GM18498 (cell line): ENCODE data around the gene BRMS1.
A peak's percentile ranks its signal among the peaks of the same experiment; 100 is the strongest.
"Not testable (repeated sequence)": the region's sequence is repeated elsewhere in the genome, so short reads cannot be mapped to it uniquely, and the experiment has no call there.

Experiments used
- ATAC-seq: cut with Tn5 transposase; IDR thresholded peaks from one replicate; pipeline ENCODE4 v1.9.1; 2021; ENCODE audit warnings: mild to moderate bottlenecking, moderate library complexity; ENCODE audit not compliant: unreplicated experiment

Gene BRMS1

GRCh38 chr11:66326261-66327111, 18.4 kb downstream of the BRMS1 start:
- ATAC-seq: no peak

- ATAC-seq: no peak
These were observed 19.6 kb downstream of the BRMS1 start for GRCh38 chr11:66325263-66325671.

- ATAC-seq: no peak
These were observed 20.2 kb downstream of the BRMS1 start for GRCh38 chr11:66324664-66325063.

- no peak for ATAC-seq
These were observed 21.2 kb downstream of the BRMS1 start for GRCh38 chr11:66323684-66324083.

DNA sequence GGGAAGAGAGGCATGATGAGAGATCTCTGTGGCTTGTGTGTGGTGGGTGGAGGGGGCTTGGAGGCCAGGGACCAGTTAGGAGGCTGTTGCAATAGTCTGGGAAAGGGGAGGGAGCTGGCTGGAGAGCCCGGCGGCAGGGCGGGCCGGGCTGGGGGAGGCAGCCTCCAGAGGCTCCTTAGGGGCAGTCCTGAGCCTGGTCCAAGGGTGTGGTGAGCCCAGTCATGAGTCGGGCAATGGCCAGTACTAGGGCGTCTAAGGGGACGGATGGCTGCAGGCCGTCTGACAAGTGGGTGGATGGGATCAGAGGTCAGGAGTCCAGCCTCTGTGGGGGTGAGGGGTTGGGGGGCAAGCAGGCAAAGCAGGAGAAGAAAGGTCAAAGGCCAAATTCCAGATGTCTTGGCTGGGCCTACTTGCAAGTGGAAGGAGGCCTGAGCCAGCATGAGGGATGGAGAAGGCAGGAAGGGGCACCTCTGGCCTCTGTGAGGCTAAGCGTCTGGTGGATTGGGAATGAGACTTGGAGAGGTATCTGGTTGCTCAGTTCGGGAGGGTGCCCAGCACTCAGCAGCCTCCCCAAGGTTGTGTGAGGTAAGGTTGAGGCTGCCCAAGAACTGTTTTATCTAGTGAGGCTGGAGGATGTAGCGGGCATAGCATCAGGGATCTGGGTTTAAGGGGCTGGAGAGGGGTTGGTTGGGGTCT, 22.0 kb downstream of the BRMS1 start:
- ATAC-seq: no peak

- no peak for ATAC-seq
These were observed 23.3 kb downstream of the BRMS1 start for GRCh38 chr11:66321606-66322005.

- not testable (repeated sequence) for ATAC-seq
These were observed 24.2 kb downstream of the BRMS1 start for GRCh38 chr11:66320748-66321147.

GRCh38 chr11:66320289-66320688, 24.6 kb downstream of the BRMS1 start:
- not testable (repeated sequence) for ATAC-seq

DNA sequence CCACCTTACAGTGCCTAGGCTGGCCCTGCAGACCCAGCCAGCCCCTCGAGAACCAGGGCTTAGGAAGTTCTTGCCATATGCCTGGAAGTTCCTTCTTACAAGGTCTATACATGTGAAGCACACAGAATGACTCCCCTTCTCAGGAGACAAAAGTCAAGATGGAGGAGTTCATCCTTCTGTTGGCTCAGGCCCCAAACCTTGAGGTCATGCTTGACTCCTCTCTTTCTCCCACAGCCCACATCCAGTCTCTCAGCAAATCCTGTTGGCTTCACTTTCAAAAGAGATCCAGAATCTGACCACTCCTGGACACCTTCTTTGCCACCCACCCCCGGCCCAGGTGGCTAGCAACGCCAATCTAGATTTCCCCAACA, 26.3 kb downstream of the BRMS1 start:
- ATAC-seq: no peak

- ATAC-seq: no peak
These were observed 26.9 kb downstream of the BRMS1 start for GRCh38 chr11:66317723-66318599.

DNA sequence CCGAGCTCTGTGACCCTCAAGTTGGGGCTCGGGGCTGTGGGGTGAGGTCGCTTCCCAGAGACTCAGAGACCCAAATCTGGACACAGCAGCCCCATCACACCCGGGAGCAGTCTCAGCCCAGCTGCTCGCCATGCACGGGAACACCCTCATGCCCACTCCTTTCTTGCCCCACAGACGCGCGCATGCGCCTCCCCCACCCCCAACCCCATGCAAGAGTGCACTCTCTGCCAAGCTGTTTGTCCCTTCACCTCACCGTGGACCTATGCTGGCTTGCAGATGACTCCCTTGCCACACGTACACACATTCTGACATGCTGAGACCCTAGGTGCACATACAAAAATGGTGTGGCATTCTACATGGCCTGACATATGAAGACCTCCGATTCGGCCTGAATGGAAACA, 27.6 kb downstream of the BRMS1 start:
- no peak for ATAC-seq

DNA sequence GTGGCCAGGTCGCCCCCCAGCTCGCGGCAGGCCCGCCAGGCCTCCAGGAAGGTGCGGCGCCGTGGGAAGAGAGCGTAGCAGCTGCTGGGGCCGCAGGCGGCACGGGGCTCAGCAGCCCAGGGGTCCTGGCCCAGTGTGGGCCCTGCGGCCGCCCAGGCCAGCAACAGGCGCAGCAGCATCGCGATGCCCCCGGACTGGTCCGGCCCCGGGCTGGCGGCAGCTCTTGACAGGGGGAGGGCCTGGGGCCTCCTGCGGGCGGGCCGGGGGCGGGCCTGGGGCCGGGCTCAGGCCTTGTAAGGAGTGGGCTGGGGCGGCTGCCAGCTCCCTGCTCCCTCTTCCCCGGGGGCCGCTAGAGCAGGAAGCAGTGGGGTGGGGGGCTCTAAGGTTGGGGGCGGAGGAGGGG, 28.1 kb downstream of the BRMS1 start, which contains the start of gene CD248:
CD248 (minus strand) TSS at position 196 of the 403 bp plus-strand sequence; CDS start at position 179, 17 bp downstream.
- ATAC-seq: no peak

GRCh38 chr11:66315921-66316811, 28.7 kb downstream of the BRMS1 start:
- no peak for ATAC-seq

DNA sequence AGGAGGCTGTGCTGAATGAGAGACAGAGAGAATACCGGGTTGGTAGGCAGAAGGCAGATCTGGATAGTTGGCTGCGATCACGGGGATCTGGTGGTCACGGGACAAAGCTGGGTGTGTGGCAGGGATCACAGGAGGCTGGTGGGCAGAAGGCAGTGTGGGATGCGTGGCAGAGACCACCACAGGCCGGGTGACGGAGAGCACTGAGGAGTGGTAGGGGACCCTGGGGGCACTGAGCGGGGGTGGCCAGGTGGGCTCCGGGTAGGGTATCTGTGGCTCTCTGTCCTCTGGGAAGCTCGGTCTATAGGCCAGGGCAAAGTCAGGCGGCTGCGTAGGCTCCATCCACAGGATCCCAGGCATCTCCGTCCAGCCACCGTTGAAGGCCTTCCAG, 29.4 kb downstream of the BRMS1 start:
- ATAC-seq: no peak

DNA sequence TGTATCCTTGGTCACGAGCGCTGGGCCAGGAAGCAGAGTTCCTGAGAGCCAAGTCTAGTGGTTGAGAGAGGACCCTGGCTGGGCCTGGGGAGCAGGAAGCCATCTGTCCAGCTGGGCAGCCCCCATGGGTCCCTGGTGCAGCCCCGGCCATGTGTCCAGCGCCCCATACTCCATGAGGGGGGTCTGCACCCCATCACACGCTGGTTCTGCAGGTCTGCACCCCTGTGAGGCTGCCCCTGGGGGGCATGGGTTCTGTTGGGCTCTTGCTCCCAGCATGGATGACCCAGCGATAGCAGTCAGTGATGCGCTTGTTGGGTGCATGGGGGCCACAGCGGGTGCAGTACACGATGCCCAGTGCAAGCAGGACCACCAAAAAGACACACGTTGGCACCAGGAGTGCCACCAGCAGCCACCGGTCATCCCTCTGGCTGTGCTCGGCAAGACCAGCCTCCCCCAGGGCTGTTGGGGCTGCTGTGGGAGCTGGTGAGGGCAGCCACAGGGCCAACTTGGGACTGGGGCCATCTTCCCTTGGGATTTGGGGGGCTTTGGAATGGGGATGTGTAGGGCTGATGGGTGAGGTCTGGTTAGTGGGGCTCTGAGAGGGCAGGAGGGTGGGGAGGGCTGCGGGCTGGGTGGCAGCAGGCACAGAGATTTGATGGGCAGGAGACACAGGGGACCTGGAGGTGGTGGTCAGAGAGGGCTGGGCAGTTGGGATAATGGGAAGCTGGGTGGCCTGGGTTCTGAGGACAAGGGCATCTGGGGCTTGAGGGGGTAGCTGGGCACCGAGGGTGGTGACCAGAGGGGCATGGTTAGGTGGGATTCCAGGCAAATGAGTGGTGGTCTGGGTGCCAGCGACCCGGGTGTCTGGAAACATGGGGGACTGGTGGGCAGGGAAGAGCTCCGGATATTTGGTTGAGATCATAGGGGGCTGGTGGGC, 30.1 kb downstream of the BRMS1 start:
- no peak for ATAC-seq

- ATAC-seq: no peak
These were observed 30.8 kb downstream of the BRMS1 start for GRCh38 chr11:66314186-66314501.

DNA sequence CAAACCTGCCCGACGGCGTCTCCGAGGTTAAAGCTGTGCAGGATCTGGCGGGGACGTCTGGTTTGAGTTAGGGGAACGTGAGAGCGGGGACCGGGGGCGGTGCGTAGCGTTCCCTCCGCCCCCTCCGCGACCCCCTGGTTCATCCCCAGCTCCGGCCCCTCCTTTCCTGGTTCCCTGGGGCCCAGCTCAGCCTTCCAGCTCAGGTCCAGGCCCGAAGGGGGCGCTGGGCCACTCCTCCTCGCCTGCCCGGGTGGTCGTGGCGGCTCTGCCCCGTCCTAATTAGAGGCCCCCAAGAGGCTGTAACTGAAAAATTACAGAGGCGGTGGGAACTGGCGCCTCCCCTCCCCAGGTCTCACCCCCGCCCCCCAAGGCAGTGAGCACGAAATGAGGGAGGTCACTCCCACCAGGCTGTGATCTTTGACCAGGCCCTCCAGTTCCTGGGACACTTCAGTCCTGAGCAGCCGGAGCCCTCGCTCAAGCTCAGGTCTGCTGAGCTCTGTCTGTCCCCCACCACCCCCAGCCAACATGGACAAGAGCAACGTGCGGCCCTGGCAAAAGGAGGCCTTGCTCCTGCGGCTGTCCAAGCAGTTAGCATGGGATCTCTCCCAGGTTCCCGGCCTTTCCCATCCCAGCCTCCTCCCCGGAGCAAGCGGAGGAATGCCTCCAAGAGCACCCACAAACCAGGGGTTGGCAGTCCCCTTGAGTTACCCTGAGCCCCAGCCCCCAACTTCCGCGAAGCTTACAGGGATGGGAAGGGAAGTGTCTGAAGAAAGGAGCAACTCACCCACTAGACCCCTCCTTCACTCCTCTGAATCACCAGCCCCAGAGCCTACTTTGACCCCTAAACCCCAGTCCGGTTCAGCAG, 31.4 kb downstream of the BRMS1 start:
- ATAC-seq: no peak

GRCh38 chr11:66312549-66313320, 32.2 kb downstream of the BRMS1 start:
- ATAC-seq: peak; percentile 58
